ENCODE results near the gene ORC5. TPM values are rescaled to one million over a fixed set of nuclear protein-coding genes. Genes with fewer than 3 reads are reported as not detected.

Gene ORC5
- total and polyA plus RNA-seq, 2 experiments from 2014 or later, result 23.3 to 24.9 TPM

DNA sequence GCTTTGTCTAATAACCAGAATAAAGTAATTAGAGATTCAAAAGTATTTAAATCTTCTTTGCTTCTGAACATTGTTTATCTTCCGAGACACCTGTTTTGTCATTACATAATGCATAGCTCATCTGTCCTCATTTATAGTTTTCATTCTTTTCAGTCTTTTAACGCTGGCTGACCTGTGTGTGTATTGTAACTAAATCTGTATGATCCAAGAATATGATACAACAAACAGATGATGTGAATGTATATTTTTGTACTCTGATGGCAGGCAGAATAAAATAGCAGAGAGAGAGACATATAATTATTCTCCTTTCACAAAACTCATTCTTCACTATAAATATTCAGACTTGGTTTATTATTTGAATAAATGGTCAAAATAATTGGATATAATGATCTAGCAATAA, 80.6 kb downstream of the ORC5 start:
- Histone ChIP-seq H3K9me2 (ENCODE audit: insufficient read depth) (no peaks in the 10 kb centered on the region), H3F3A (ENCODE audit: insufficient read depth) (no peaks in the 10 kb centered on the region), H3K27ac (no peak overlapping the region)

DNA sequence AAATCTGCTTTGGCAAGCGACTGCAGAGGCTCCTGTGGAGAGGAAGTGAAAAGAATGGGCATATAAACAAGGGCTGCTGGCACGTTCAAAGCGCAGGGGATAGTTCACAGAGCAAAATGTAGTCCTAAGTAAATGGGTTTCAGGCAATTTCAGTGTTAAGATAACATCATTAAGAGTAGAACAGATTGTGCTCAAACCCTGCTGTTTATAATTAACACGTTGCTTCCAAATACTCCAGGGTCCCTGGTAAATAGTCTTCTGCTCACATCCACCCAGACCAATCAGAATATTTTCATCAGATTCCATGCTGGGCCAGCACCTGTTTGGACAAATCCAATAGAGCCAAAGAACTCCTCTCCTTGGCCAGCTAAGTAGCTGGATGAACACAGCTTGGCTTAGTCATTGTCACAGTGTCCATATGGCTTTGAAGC, 81.4 kb downstream of the ORC5 start:
- Histone ChIP-seq H3K9me3 (ENCODE audit: low read depth) (no peaks in the 10 kb centered on the region), H4K20me1 (ENCODE audit: insufficient read depth) (no peaks in the 10 kb centered on the region), H3K79me2 (ENCODE audit: insufficient read depth) (no peaks in the 10 kb centered on the region), H3K4me1 (ENCODE audit: insufficient read depth) (no peaks in the 10 kb centered on the region), H3K27me3 (replicated peaks; ENCODE audit: insufficient read depth) (no peaks in the 10 kb centered on the region), H3F3A (ENCODE audit: insufficient read depth) (no peaks in the 10 kb centered on the region), H3K36me3 (ENCODE audit: low read depth) (peaks cover 20% of the 10 kb centered on the region; the same call in 1 of the 2 replicates), H3K9ac (no peak overlapping the region), H3K4me3 (no peak overlapping the region), H3K27ac (no peak overlapping the region), H3K4me2 (ENCODE audit: unreplicated experiment) (no peak overlapping the region), H3K9me2 (ENCODE audit: insufficient read depth) (no peaks in the 10 kb centered on the region), H2AFZ (no peak overlapping the region)
- WGBS, 2 experiments (ENCODE audit: low coverage in 1 of 2, low lambda C conversion rate in 2 of 2, missing lambda C conversion rate in 2 of 2), result 26 to 31% methylated on average over 4 of the region's 4 CpGs
- in situ Hi-C loops (cut with MboI), result no loop called here
- no peak for DNase-seq
- TF ChIP-seq EZH2 (IDR thresholded peaks at IDR 0.05; ENCODE audit: insufficient read depth, poor library complexity, severe bottlenecking) (no peak), EZH2phosphoT487 (IDR thresholded peaks at IDR 0.05; ENCODE audit: insufficient read depth, low read depth) (no peak)

More for the DNA sequence above, 80.6 kb downstream of the ORC5 start:
- no peaks in the 10 kb centered on the region for H3K27me3 ChIP-seq (replicated peaks; ENCODE audit: insufficient read depth)
- H3K4me1 ChIP-seq (ENCODE audit: insufficient read depth), result no peaks in the 10 kb centered on the region
- DNase-seq, result no peak
- no peak overlapping the region for H3K4me3 ChIP-seq
- H2AFZ ChIP-seq, result no peak overlapping the region
- no peaks in the 10 kb centered on the region for H3K9me3 ChIP-seq (ENCODE audit: low read depth)
- in situ Hi-C loops (cut with MboI), result no loop called here
- H3K9ac ChIP-seq, result no peak overlapping the region
- no peak overlapping the region for H3K4me2 ChIP-seq (ENCODE audit: unreplicated experiment)
- no peaks in the 10 kb centered on the region for H3K79me2 ChIP-seq (ENCODE audit: insufficient read depth)
- no peaks in the 10 kb centered on the region for H4K20me1 ChIP-seq (ENCODE audit: insufficient read depth)
- TF ChIP-seq EZH2 (IDR thresholded peaks at IDR 0.05; ENCODE audit: insufficient read depth, poor library complexity, severe bottlenecking) (no peak), EZH2phosphoT487 (IDR thresholded peaks at IDR 0.05; ENCODE audit: insufficient read depth, low read depth) (no peak)
- peaks cover 20% of the 10 kb centered on the region; the same call in 1 of the 2 replicates for H3K36me3 ChIP-seq (ENCODE audit: low read depth)
- 96 to 97% methylated on average over 2 of the region's 2 CpGs for WGBS, 2 experiments (ENCODE audit: low coverage in 1 of 2, low lambda C conversion rate in 2 of 2, missing lambda C conversion rate in 2 of 2)

DNA sequence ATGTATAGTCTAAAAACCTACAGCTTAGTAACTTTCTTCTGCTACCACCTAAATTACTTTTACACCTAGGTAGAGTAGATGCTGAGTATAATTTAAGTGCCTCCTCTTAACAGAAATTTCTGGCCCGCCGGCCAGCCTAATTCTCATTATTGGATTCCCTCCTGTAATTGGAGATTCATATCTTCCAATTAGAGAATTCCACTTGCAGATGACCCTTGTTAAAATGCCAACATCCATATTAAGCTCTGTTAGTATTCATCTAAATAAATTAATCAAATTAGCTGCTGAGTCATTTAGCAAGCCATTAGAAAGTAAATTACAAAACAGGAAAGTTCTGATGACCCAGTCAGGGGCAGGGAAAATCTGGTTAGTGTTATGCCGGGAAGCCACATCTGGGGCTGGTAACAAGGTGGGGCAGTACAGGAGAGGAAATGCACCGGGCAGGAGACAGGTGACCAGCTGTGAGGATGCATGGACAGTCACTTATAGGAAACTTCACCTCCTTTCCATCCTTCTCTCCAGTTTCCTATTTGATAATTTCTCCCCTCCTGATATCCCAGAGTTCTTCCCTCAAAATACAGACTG, 82.8 kb downstream of the ORC5 start:
- H3K9me2 ChIP-seq (ENCODE audit: insufficient read depth), result no peaks in the 10 kb centered on the region
- no peak for DNase-seq
- no peak for TF ChIP-seq EZH2phosphoT487 (IDR thresholded peaks at IDR 0.05; ENCODE audit: insufficient read depth, low read depth)
- no peak for TF ChIP-seq EZH2 (IDR thresholded peaks at IDR 0.05; ENCODE audit: insufficient read depth, poor library complexity, severe bottlenecking)
- H3K4me2 ChIP-seq (ENCODE audit: unreplicated experiment), result no peak overlapping the region
- no peaks in the 10 kb centered on the region for H3K79me2 ChIP-seq (ENCODE audit: insufficient read depth)
- 89 to 91% methylated on average over 4 of the region's 4 CpGs for WGBS, 2 experiments (ENCODE audit: low coverage in 1 of 2, low lambda C conversion rate in 2 of 2, missing lambda C conversion rate in 2 of 2)
- H3K9me3 ChIP-seq (ENCODE audit: low read depth), result no peaks in the 10 kb centered on the region
- H3K27ac ChIP-seq, result no peak overlapping the region
- no peak overlapping the region for H3K9ac ChIP-seq
- H3K4me3 ChIP-seq, result no peak overlapping the region
- peaks cover 20% of the 10 kb centered on the region; the same call in 1 of the 2 replicates for H3K36me3 ChIP-seq (ENCODE audit: low read depth)
- H3K27me3 ChIP-seq (replicated peaks; ENCODE audit: insufficient read depth), result no peaks in the 10 kb centered on the region
- H3K4me1 ChIP-seq (ENCODE audit: insufficient read depth), result no peaks in the 10 kb centered on the region
- H4K20me1 ChIP-seq (ENCODE audit: insufficient read depth), result no peaks in the 10 kb centered on the region
- in situ Hi-C loops (cut with MboI), result no loop called here
- H3F3A ChIP-seq (ENCODE audit: insufficient read depth), result no peaks in the 10 kb centered on the region
- H2AFZ ChIP-seq, result no peak overlapping the region

DNA sequence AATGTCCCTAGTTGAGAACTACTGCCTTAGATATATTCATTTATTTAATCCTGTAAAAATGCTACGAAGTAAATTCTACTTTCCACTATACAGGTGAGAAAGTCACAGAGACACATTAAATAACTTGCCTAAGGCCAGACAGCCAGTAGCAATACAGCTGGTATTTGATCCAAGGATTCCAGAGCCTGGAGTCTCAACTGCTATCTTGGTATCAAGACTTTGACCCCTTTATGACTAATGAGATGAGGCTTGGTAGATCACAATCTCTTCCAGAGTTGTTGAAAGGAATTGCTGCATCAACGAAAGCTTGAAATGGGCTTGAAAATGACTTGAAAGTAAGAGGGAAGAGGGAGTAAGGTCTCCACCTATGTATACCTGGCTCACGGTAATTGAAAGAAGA, 83.3 kb downstream of the ORC5 start:
- H3K79me2 ChIP-seq (ENCODE audit: insufficient read depth), result no peaks in the 10 kb centered on the region
- no peak overlapping the region for H3K4me3 ChIP-seq
- no peaks in the 10 kb centered on the region for H3F3A ChIP-seq (ENCODE audit: insufficient read depth)
- DNase-seq, result no peak
- no peak overlapping the region for H3K27ac ChIP-seq
- no peak overlapping the region for H2AFZ ChIP-seq
- no peaks in the 10 kb centered on the region for H3K4me1 ChIP-seq (ENCODE audit: insufficient read depth)
- no peaks in the 10 kb centered on the region for H3K9me2 ChIP-seq (ENCODE audit: insufficient read depth)
- H3K9ac ChIP-seq, result no peak overlapping the region
- TF ChIP-seq EZH2 (IDR thresholded peaks at IDR 0.05; ENCODE audit: insufficient read depth, poor library complexity, severe bottlenecking), result no peak
- no peak overlapping the region for H3K4me2 ChIP-seq (ENCODE audit: unreplicated experiment)
- in situ Hi-C loops (cut with MboI), result no loop called here
- no peaks in the 10 kb centered on the region for H4K20me1 ChIP-seq (ENCODE audit: insufficient read depth)
- 95 to 98% methylated on average over 3 of the region's 3 CpGs for WGBS, 2 experiments (ENCODE audit: low coverage in 1 of 2, low lambda C conversion rate in 2 of 2, missing lambda C conversion rate in 2 of 2)
- H3K9me3 ChIP-seq (ENCODE audit: low read depth), result no peaks in the 10 kb centered on the region
- H3K27me3 ChIP-seq (replicated peaks; ENCODE audit: insufficient read depth), result no peaks in the 10 kb centered on the region
- peaks cover 15% of the 10 kb centered on the region; the same call in 1 of the 2 replicates for H3K36me3 ChIP-seq (ENCODE audit: low read depth)

Measured in GM23248 (cell line).